Measurements from ENCODE around the gene PAQR5.

GRCh38 chr15:69421498-69421897 lies 122.8 kb downstream of the PAQR5 start:
- no peak for TF ChIP-seq YY1 (IDR thresholded peaks at IDR 0.05; ENCODE audit: low read depth)
- TF ChIP-seq RAD21 (IDR thresholded peaks at IDR 0.05; ENCODE audit: low read depth): no peak
- TF ChIP-seq, protein P1, sequence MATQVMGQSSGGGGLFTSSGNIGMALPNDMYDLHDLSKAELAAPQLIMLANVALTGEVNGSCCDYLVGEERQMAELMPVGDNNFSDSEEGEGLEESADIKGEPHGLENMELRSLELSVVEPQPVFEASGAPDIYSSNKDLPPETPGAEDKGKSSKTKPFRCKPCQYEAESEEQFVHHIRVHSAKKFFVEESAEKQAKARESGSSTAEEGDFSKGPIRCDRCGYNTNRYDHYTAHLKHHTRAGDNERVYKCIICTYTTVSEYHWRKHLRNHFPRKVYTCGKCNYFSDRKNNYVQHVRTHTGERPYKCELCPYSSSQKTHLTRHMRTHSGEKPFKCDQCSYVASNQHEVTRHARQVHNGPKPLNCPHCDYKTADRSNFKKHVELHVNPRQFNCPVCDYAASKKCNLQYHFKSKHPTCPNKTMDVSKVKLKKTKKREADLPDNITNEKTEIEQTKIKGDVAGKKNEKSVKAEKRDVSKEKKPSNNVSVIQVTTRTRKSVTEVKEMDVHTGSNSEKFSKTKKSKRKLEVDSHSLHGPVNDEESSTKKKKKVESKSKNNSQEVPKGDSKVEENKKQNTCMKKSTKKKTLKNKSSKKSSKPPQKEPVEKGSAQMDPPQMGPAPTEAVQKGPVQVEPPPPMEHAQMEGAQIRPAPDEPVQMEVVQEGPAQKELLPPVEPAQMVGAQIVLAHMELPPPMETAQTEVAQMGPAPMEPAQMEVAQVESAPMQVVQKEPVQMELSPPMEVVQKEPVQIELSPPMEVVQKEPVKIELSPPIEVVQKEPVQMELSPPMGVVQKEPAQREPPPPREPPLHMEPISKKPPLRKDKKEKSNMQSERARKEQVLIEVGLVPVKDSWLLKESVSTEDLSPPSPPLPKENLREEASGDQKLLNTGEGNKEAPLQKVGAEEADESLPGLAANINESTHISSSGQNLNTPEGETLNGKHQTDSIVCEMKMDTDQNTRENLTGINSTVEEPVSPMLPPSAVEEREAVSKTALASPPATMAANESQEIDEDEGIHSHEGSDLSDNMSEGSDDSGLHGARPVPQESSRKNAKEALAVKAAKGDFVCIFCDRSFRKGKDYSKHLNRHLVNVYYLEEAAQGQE (IDR thresholded peaks at IDR 0.05; ENCODE audit: low read depth): no peak
- TF ChIP-seq TCF12 (IDR thresholded peaks at IDR 0.05; ENCODE audit: low read depth): no peak
- no peak for TF ChIP-seq CEBPB (IDR thresholded peaks at IDR 0.05)
- no peak for TF ChIP-seq EGR1 (IDR thresholded peaks at IDR 0.05)
- TF ChIP-seq TAF1 (IDR thresholded peaks at IDR 0.05; ENCODE audit: low read depth): no peak
